Islet of Langerhans (tissue), 1 donor: ENCODE measurements around the gene FIGNL2.
"Not testable (repeated sequence)": the region's sequence is repeated elsewhere in the genome, so short reads cannot be mapped to it uniquely, and the experiment has no call there.

Experiments
- FAIRE-seq: peaks from one replicate; lab custom pipeline; 2011; peaks lifted over from hg19 to GRCh38; lab: Jason Lieb, UNC

Gene FIGNL2

GRCh38 chr12:51833448-51834227 is 14.9 kb downstream of the FIGNL2 start:
- no peak for FAIRE-seq

GRCh38 chr12:51832354-51833107 is 16.0 kb downstream of the FIGNL2 start:
- no peak for FAIRE-seq

GRCh38 chr12:51831817-51832216 is 16.7 kb downstream of the FIGNL2 start:
- FAIRE-seq: not testable (repeated sequence)

GRCh38 chr12:51829641-51830040 is 18.9 kb downstream of the FIGNL2 start:
- FAIRE-seq: no peak

GRCh38 chr12:51829011-51829481 is 19.5 kb downstream of the FIGNL2 start:
- no peak for FAIRE-seq

GRCh38 chr12:51827925-51828818 is 20.3 kb downstream of the FIGNL2 start:
- no peak for FAIRE-seq

GRCh38 chr12:51826881-51827280 is 21.6 kb downstream of the FIGNL2 start:
- FAIRE-seq: no peak

- no peak for FAIRE-seq
These were observed 23.3 kb downstream of the FIGNL2 start for GRCh38 chr12:51825216-51825615.

GRCh38 chr12:51823875-51824565 is 24.5 kb downstream of the FIGNL2 start:
- FAIRE-seq: peak; percentile 78

GRCh38 chr12:51822956-51823355 is 25.6 kb downstream of the FIGNL2 start:
- FAIRE-seq: no peak

GRCh38 chr12:51822261-51822616 is 26.3 kb downstream of the FIGNL2 start:
- no peak for FAIRE-seq

- FAIRE-seq: no peak
These were observed 26.9 kb downstream of the FIGNL2 start for GRCh38 chr12:51821440-51822260.

GRCh38 chr12:51820526-51821439 is 27.7 kb downstream of the FIGNL2 start:
- FAIRE-seq: no peak

GRCh38 chr12:51819736-51820525 is 28.6 kb downstream of the FIGNL2 start:
- FAIRE-seq: no peak

- FAIRE-seq: no peak
These were observed 29.8 kb downstream of the FIGNL2 start for GRCh38 chr12:51818566-51819300.

- FAIRE-seq: no peak
These were observed 30.4 kb downstream of the FIGNL2 start for GRCh38 chr12:51818086-51818485.

- FAIRE-seq: no peak
These were observed 31.2 kb downstream of the FIGNL2 start for GRCh38 chr12:51817027-51817953.
